ENCODE results near the gene PPARA. TPM values are rescaled to one million over a fixed set of nuclear protein-coding genes. Genes with fewer than 3 reads are reported as not detected.

Gene PPARA
- total and polyA plus RNA-seq, 2 donors (not counting 3 experiments of a cell fraction or from before 2014, with no cell fraction given), result 3.1 to 10.7 TPM

DNA sequence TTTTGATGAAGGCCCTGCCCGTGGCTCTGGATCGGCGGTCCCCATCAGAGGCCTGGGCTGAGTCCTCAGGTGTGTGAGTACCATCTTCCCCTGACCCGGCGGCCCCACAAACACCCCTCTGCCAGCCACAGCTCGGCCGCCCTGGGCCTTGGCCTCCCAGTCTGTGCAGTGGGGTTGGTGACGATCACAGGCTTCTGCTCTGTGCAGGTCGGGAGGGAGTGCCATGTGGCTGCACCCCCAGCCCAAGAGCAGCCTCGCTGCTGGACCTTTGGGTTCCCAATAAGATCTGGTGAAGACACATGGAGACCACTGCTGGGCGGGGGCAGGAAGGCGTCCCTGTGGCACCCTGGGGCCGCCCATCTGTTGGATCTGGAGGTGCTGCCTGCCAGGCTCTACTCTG lies 47.1 kb upstream of the PPARA start:
- no peak for TF ChIP-seq JUN (IDR thresholded peaks at IDR 0.05; ENCODE audit: borderline replicate concordance, insufficient read depth, insufficient read length, low read depth)
- TF ChIP-seq, protein P1, sequence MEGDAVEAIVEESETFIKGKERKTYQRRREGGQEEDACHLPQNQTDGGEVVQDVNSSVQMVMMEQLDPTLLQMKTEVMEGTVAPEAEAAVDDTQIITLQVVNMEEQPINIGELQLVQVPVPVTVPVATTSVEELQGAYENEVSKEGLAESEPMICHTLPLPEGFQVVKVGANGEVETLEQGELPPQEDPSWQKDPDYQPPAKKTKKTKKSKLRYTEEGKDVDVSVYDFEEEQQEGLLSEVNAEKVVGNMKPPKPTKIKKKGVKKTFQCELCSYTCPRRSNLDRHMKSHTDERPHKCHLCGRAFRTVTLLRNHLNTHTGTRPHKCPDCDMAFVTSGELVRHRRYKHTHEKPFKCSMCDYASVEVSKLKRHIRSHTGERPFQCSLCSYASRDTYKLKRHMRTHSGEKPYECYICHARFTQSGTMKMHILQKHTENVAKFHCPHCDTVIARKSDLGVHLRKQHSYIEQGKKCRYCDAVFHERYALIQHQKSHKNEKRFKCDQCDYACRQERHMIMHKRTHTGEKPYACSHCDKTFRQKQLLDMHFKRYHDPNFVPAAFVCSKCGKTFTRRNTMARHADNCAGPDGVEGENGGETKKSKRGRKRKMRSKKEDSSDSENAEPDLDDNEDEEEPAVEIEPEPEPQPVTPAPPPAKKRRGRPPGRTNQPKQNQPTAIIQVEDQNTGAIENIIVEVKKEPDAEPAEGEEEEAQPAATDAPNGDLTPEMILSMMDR (IDR thresholded peaks at IDR 0.05; ENCODE audit: extremely low read depth in 1 of 2, insufficient read depth in 1 of 2, low read depth in 1 of 2, low read length in 2 of 2), result no peak
- TF ChIP-seq, protein P2, sequence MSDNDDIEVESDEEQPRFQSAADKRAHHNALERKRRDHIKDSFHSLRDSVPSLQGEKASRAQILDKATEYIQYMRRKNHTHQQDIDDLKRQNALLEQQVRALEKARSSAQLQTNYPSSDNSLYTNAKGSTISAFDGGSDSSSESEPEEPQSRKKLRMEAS (IDR thresholded peaks at IDR 0.05; ENCODE audit: insufficient read depth, insufficient read length), result no peak
- TF ChIP-seq FOS (IDR thresholded peaks at IDR 0.05; ENCODE audit: borderline replicate concordance, insufficient read depth, low read length), result no peak
- TF ChIP-seq POLR2AphosphoS5 (IDR thresholded peaks at IDR 0.05; ENCODE audit: insufficient read depth, low read depth, low read length), result no peak
- TF ChIP-seq MYC (IDR thresholded peaks at IDR 0.05; ENCODE audit: low read depth, low read length), result no peak
- TF ChIP-seq POLR2A (IDR thresholded peaks at IDR 0.05; ENCODE audit: low read depth, low read length), result no peak
- no peak for TF ChIP-seq EZH2 (IDR thresholded peaks at IDR 0.05; ENCODE audit: borderline replicate concordance, low read depth, low read length, severe bottlenecking)
- no peak for TF ChIP-seq GATA2 (IDR thresholded peaks at IDR 0.05; ENCODE audit: insufficient read depth, insufficient read length, low read depth, low read length)
- dilution Hi-C loops (cut with MboI; ENCODE audit: extremely low pct_ligation_motif_present, low sequenced_read_pairs) (no loop called here), intact Hi-C loops (cut with micrococcal nuclease) (no loop called here)
- Histone ChIP-seq H3K4me3 (replicated peaks in 1 of 3; ENCODE audit: insufficient read depth in 1 of 3, low read depth in 1 of 3, low read length in 3 of 3) (no peak overlapping the region), H3K9me1 (replicated peaks; ENCODE audit: control insufficient read depth, extremely low read depth, insufficient read depth, low read length) (no peaks in the 10 kb centered on the region), H3K27me3 (ENCODE audit: control insufficient read depth in 2 of 2, insufficient read depth in 2 of 2, low read length in 2 of 2) (no peaks in the 10 kb centered on the region), H3K9ac (replicated peaks; ENCODE audit: extremely low read depth, insufficient read depth, low read length) (no peak overlapping the region), H3K4me1 (ENCODE audit: control insufficient read depth, extremely low read depth, insufficient read depth, low read length) (no peaks in the 10 kb centered on the region), H3K36me3 (ENCODE audit: control insufficient read depth in 2 of 2, extremely low read depth in 1 of 2, insufficient read depth in 2 of 2, low read length in 2 of 2) (peaks cover 13 to 50% of the 10 kb centered on the region in 2 experiments), H3K9me3 (replicated peaks; ENCODE audit: control insufficient read depth, insufficient read depth, low read length) (no peaks in the 10 kb centered on the region), H3K4me2 (ENCODE audit: insufficient read depth, low read length) (no peak overlapping the region), H4K20me1 (replicated peaks; ENCODE audit: control insufficient read depth, extremely low read depth, insufficient read depth, low read length) (no peaks in the 10 kb centered on the region), H3K27ac (ENCODE audit: insufficient read depth, low read depth, low read length) (no peak overlapping the region), H2AFZ (ENCODE audit: low read depth, low read length) (no peak overlapping the region), H3K79me2 (ENCODE audit: control insufficient read depth, insufficient read depth, low read length) (peaks cover 29% of the 10 kb centered on the region)
- no TSS peak for BruUV-seq (replicated peaks)
- POLR2A ChIA-PET, result no interaction called here
- DNase-seq (ENCODE audit: low read depth, low spot score) (no peak), FAIRE-seq (no peak)
- CTCF ChIA-PET, result no interaction called here
